ENCODE data around the gene EPO.
"Not testable (repeated sequence)": the region's sequence is repeated elsewhere in the genome, so short reads cannot be mapped to it uniquely, and the experiment has no call there.

Gene EPO

DNA sequence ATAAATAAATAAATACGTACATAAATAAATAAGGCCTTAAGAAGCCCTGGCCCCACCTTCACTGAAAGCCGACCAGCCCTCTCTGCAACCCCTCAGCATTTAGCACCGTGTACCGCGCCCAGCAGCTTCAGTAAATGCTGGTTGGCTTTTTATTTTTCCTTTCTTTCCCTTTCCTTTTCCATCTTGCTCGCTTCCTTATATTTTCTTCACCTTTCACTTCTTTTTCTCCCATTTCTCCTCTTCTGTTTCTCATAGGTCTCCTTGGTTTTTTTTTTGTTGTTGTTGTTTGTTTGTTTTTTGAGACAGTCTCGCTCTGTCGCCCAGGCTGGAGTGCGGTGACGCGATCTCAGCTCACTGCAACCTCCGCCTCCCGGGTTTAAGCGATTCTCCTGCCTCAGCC lies 24.3 kb downstream of the EPO start:
- DNase-seq: no peak

- DNase-seq: no peak
Observed at GRCh38 chr7:100745184-100745583, 24.9 kb downstream of the EPO start.

GRCh38 chr7:100752994-100753393 lies 32.7 kb downstream of the EPO start:
- no peak for DNase-seq

DNA sequence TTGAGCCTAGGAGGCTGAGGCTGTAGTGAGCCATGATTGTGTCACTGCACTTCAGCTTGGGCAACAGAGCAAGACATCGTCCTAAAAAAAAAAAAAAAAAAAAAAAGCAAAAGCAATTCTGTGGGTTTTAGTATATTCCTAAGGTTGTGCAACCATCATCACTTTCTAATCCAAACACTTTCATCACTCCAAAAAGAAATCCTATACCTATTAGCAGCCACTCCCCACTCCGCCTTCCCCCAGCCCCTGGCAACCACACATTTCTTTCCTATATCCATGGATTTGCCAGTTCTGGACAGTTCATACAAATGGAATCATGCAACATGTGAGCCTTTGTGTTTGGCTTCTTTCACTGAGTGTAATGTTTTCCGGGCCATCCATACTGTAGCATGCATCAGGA lies 33.5 kb downstream of the EPO start:
- DNase-seq: no peak

- no peak for DNase-seq
Observed at GRCh38 chr7:100759357-100760171, 39.3 kb downstream of the EPO start.

DNA sequence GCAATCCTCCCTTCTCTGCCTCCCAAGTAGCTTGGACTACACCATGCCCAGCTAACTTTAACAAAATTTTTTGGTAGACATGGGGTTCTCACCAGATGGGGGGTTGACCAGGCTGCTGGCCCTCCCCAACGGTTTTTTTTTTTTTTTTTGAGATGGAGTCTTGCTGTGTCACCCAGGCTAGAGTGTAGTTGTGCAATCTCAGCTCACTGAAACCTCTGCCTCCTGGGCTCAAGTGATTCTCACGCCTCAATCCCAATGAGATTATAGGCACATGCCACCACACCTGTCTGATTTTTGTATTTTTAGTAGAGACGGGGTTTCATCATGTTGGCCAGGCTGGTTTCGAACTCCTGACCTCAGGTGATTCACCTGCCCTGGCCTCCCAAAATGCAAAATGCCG lies 42.6 kb downstream of the EPO start:
- not testable (repeated sequence) for DNase-seq

- DNase-seq: no peak
Observed at GRCh38 chr7:100763556-100764140, 43.4 kb downstream of the EPO start.

DNA sequence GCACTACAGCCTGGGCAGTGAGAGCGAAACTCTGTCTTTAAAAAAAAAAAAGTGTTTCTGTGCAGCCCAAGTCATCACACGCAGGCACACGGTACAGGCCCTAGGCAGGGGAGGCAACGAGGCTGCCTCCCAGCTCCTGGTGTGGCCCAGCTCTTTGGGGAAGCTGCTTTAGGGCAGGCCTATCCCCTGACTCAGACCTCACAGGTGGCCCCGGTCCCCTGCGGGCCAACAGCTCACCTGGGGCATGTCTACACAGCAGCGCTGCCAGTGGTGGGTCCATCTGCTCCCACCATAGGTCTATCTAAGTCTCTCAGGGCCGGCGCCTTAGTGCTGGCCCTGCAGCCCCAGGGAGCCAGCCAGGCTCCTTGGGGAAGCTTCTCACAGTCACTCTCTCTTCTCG lies 44.6 kb downstream of the EPO start:
- DNase-seq: no peak

- no peak for DNase-seq
Observed at GRCh38 chr7:100765250-100765649, 45.0 kb downstream of the EPO start.

- no peak for DNase-seq
Observed at GRCh38 chr7:100768784-100769183, 48.5 kb downstream of the EPO start.
